IMR-90 (cell line): Measurements from ENCODE around the gene LRRC42. TPM values are rescaled to one million over a fixed set of nuclear protein-coding genes. Genes with fewer than 3 reads are reported as not detected.

Experiments used
- ATAC-seq: fragments of 200-7000 bp; cut with Tn5 transposase; 2 replicates; pipeline ENCODE4 v1.9.1; 2020; ENCODE audit warnings: low read depth, mild to moderate bottlenecking, moderate library complexity
- BruUV-seq: library from RNA; stranded (reverse); fragments of 400-500 nt; replicated peaks from 2 replicates; lab custom pipeline; 2021; lab: Mats Ljungman, UMichigan
- CTCF ChIA-PET: fragments of 300-600 bp; formaldehyde crosslinking; extraction: SDS; loops from one replicate; lab custom pipeline; 2021; ENCODE audit warnings: antibody characterized with exemption; lab: Yijun Ruan, JAX
- POLR2A ChIA-PET: fragments of 300-600 bp; sonication (Branson Sonifier 250); formaldehyde crosslinking; loops from one replicate; lab custom pipeline; 2022; ENCODE audit warnings: antibody characterized with exemption; ENCODE audit not compliant: unreplicated experiment; lab: Charles Lee
- DNase-seq: peaks from one replicate; pipeline ENCODE4 v3.0.0; 2013
- H2AFZ ChIP-seq: replicated peaks from 2 replicates; pipeline ENCODE3; 2013; ENCODE audit warnings: low read length, mild to moderate bottlenecking; ENCODE audit not compliant: poor library complexity
- H2AK5ac ChIP-seq: 2 replicates; pipeline ENCODE4 v1.6.1; 2013; ENCODE audit warnings: low read depth, low read length, inconsistent platforms
- H2AK9ac ChIP-seq: replicated peaks from 2 replicates; pipeline ENCODE3; 2013; ENCODE audit warnings: mild to moderate bottlenecking, low read depth, low read length, moderate library complexity; ENCODE audit not compliant: poor library complexity
- H2BK120ac ChIP-seq: 2 replicates; pipeline ENCODE4 v1.6.1; 2013; ENCODE audit warnings: low read depth, low read length, inconsistent platforms
- H2BK15ac ChIP-seq: 3 replicates; pipeline ENCODE4 v1.6.1; 2013; ENCODE audit warnings: low read depth, low read length, inconsistent platforms
- H2BK20ac ChIP-seq: 2 replicates; pipeline ENCODE4 v1.6.1; 2013; ENCODE audit warnings: low read depth, mild to moderate bottlenecking, inconsistent platforms, low read length, moderate library complexity
- H2BK5ac ChIP-seq: 2 replicates; pipeline ENCODE4 v1.6.1; 2013; ENCODE audit warnings: mild to moderate bottlenecking, low read depth, low read length, inconsistent platforms; ENCODE audit not compliant: poor library complexity, severe bottlenecking
- H3K14ac ChIP-seq: replicated peaks from 2 replicates; pipeline ENCODE4 v1.6.1; 2013; ENCODE audit warnings: low read depth, low read length, inconsistent platforms
- H3K18ac ChIP-seq: 2 replicates; pipeline ENCODE4 v1.6.1; 2013; ENCODE audit warnings: low read depth, low read length, control low read depth
- H3K23ac ChIP-seq: 2 replicates; pipeline ENCODE4 v1.6.1; 2013; ENCODE audit warnings: low read depth, low read length, inconsistent platforms
- H3K27ac ChIP-seq: 2 replicates; pipeline ENCODE4 v1.5.1; 2013; ENCODE audit warnings: mild to moderate bottlenecking, control low read depth, low read length; ENCODE audit not compliant: insufficient read depth
- H3K27me3 ChIP-seq: 2 replicates; pipeline ENCODE4 v1.6.1; 2013; ENCODE audit warnings: low read length; ENCODE audit not compliant: control insufficient read depth, insufficient read depth
- H3K36me3 ChIP-seq: 2 replicates; pipeline ENCODE4 v1.6.1; 2013; ENCODE audit warnings: low read length, mixed read lengths; ENCODE audit not compliant: control insufficient read depth, insufficient read depth
- H3K4ac ChIP-seq: 2 replicates; pipeline ENCODE4 v1.6.1; 2013; ENCODE audit warnings: low read depth, low read length, inconsistent platforms
- H3K4me1 ChIP-seq: 2 replicates; pipeline ENCODE4 v1.6.1; 2013; ENCODE audit warnings: low read length, mixed read lengths; ENCODE audit not compliant: control insufficient read depth, insufficient read depth
- H3K4me2 ChIP-seq: 2 replicates; pipeline ENCODE4 v1.6.1; 2013; ENCODE audit warnings: low read depth, mild to moderate bottlenecking, control low read depth, low read length, moderate library complexity
- H3K4me3 ChIP-seq: 2 replicates; pipeline ENCODE4 v1.5.1; 2013; ENCODE audit warnings: low read depth, mild to moderate bottlenecking, control low read depth, low read length, moderate library complexity; ENCODE audit not compliant: insufficient read depth
- H3K56ac ChIP-seq: 2 replicates; pipeline ENCODE4 v1.6.1; 2013; ENCODE audit warnings: low read length, inconsistent platforms; ENCODE audit not compliant: insufficient read depth; ENCODE audit errors: extremely low read depth
- H3K79me1 ChIP-seq, 2 experiments: 2 replicates each; pipeline ENCODE4 v1.6.1; 2013; ENCODE audit warnings: low read length in 2 of 2, inconsistent platforms in 1 of 2, low read depth in 1 of 2
- H3K9ac ChIP-seq: 2 replicates; pipeline ENCODE4 v1.6.1; 2013; ENCODE audit warnings: low read depth, low read length, control low read depth
- H3K9me1 ChIP-seq: 2 replicates; pipeline ENCODE4 v1.6.1; 2013; ENCODE audit warnings: low read length, inconsistent platforms; ENCODE audit not compliant: insufficient read depth
- H3K9me3 ChIP-seq: 2 replicates; pipeline ENCODE4 v1.6.1; 2013; ENCODE audit warnings: low read length; ENCODE audit not compliant: control insufficient read depth, insufficient read depth
- H4K20me1 ChIP-seq: 2 replicates; pipeline ENCODE4 v1.6.1; 2013; ENCODE audit warnings: low read length, inconsistent platforms; ENCODE audit not compliant: insufficient read depth
- H4K5ac ChIP-seq: 2 replicates; pipeline ENCODE4 v1.6.1; 2013; ENCODE audit warnings: mild to moderate bottlenecking, low read depth, low read length, control low read depth
- H4K8ac ChIP-seq, 2 experiments: 2 replicates each; pipeline ENCODE4 v1.6.1; 2013; ENCODE audit warnings: low read depth in 2 of 2, low read length in 2 of 2, control low read depth in 1 of 2, inconsistent platforms in 1 of 2
- H4K91ac ChIP-seq: 2 replicates; pipeline ENCODE4 v1.6.1; 2013; ENCODE audit warnings: low read depth, low read length, inconsistent platforms; ENCODE audit not compliant: insufficient read depth
- FOS ChIP-seq: fragments of 150-350 bp; IDR thresholded peaks from 2 replicates; pipeline ENCODE4 v1.6.1; 2016; ENCODE audit warnings: low read depth, low read length
- MAFK ChIP-seq: IDR thresholded peaks from 2 replicates; pipeline ENCODE4 v1.6.1; 2012; ENCODE audit warnings: low read depth, low read length, improper control_type of control experiment
- MXI1 ChIP-seq: IDR thresholded peaks from 2 replicates; pipeline ENCODE4 v1.6.1; 2012; ENCODE audit warnings: low read depth, mild to moderate bottlenecking, low read length, moderate library complexity, borderline replicate concordance
- RCOR1 ChIP-seq: IDR thresholded peaks from 2 replicates; pipeline ENCODE4 v1.6.1; 2012; ENCODE audit warnings: mild to moderate bottlenecking, low read length, improper control_type of control experiment; ENCODE audit not compliant: insufficient replicate concordance
- SMC3 ChIP-seq: fragments of 150-350 bp; IDR thresholded peaks from 2 replicates; pipeline ENCODE4 v1.6.1; 2016; ENCODE audit warnings: low read depth, mild to moderate bottlenecking, antibody characterized with exemption, low read length, moderate library complexity
- dilution Hi-C: fragments of 300-500 bp; cut with HindIII; formaldehyde crosslinking; loops from one replicate; pipeline ENCODE4 v1.14.3; 2018; ENCODE audit warnings: low sequenced_read_pairs; ENCODE audit not compliant: unreplicated experiment
- in situ Hi-C: fragments of 300-500 bp; cut with MboI; formaldehyde crosslinking; loops from 3 replicates; pipeline ENCODE4 v1.14.3; 2019; ENCODE audit warnings: low sequenced_read_pairs, inconsistent platforms, mixed read lengths
- intact Hi-C: fragments of 100-400 bp; cut with micrococcal nuclease; formaldehyde crosslinking; loops from 2 replicates; pipeline ENCODE4 v1.10.0; 2022
- polyA plus RNA-seq, 3 experiments: library from polyadenylated mRNA; depleted of rRNA; stranded (reverse); fragments of >200 nt; gene quantifications; 2 replicates each; pipeline ENCODE4 v1.2.3, GENCODE V29; 2012; ENCODE audit warnings: low replicate concordance in 1 of 3
- total RNA-seq: library from RNA; depleted of rRNA; stranded (reverse); fragments of >200 nt; gene quantifications from 2 replicates; pipeline ENCODE4 v1.2.3, GENCODE V29; 2012
- TF ChIP-seq, protein P1 (sequence below): fragments of 150-350 bp; IDR thresholded peaks from 2 replicates; pipeline ENCODE4 v1.6.1; 2017; ENCODE audit warnings: mild to moderate bottlenecking, antibody characterized with exemption, low read length, low read depth

Gene LRRC42
- total and polyA plus RNA-seq, 2 of the 4 experiments (the other 2 are of a cell fraction) = 39.9 to 47.5 TPM

DNA sequence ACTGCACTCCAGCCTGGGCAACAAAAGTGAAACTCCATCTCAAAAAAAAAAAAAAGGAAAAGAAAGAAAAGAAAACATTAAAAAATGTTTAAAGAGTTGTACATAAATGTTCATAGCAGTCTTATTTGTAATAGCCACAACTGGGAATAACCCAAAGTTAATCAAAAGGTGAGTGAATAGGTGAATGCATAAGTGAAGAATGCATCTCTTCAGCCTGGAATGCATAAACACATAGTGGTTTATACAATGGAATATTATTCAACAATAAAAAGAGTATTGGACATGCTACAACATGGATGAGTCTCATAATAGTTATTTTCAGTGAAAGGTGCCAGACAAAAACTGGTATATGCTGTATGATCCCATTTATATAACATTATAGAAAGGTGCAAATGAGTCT is 53.8 kb downstream of the LRRC42 start:
- TF ChIP-seq SMC3 (no peak), MAFK (no peak), FOS (no peak), RCOR1 (no peak), MXI1 (no peak)
- TF ChIP-seq, protein P1, sequence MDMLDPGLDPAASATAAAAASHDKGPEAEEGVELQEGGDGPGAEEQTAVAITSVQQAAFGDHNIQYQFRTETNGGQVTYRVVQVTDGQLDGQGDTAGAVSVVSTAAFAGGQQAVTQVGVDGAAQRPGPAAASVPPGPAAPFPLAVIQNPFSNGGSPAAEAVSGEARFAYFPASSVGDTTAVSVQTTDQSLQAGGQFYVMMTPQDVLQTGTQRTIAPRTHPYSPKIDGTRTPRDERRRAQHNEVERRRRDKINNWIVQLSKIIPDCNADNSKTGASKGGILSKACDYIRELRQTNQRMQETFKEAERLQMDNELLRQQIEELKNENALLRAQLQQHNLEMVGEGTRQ = no peak
- H2BK5ac ChIP-seq = no peak overlapping the region
- no peaks in the 10 kb centered on the region for H3K9me1 ChIP-seq
- H2BK20ac ChIP-seq = no peak overlapping the region
- no peak overlapping the region for H3K14ac ChIP-seq
- dilution Hi-C loops (no loop called here), intact Hi-C loops (no loop called here), in situ Hi-C loops (no loop called here)
- no peak overlapping the region for H2BK15ac ChIP-seq
- peaks cover 2% of the 10 kb centered on the region; the same call in 1 of the 2 replicates for H3K9me3 ChIP-seq
- no peak overlapping the region for H3K4ac ChIP-seq
- H4K8ac ChIP-seq = no peak overlapping the region
- H4K5ac ChIP-seq = no peak overlapping the region
- no peak overlapping the region for H3K4me2 ChIP-seq
- H3K4me1 ChIP-seq = no peaks in the 10 kb centered on the region
- no peak overlapping the region for H4K91ac ChIP-seq
- no peak overlapping the region for H2BK120ac ChIP-seq
- no peaks in the 10 kb centered on the region for H3K36me3 ChIP-seq
- no peak overlapping the region for H3K56ac ChIP-seq
- H2AK5ac ChIP-seq = no peak overlapping the region
- POLR2A ChIA-PET = no interaction called here
- H2AK9ac ChIP-seq = no peak overlapping the region
- H4K20me1 ChIP-seq = no peaks in the 10 kb centered on the region
- DNase-seq (no peak), ATAC-seq (no peak)
- H3K79me1 ChIP-seq = no peaks in the 10 kb centered on the region
- no peak overlapping the region for H3K4me3 ChIP-seq
- H3K23ac ChIP-seq = no peak overlapping the region
- H3K27me3 ChIP-seq = peaks cover 16% of the 10 kb centered on the region
- no TSS peak for BruUV-seq
- H3K27ac ChIP-seq = no peak overlapping the region
- CTCF ChIA-PET = no interaction called here
- H2AFZ ChIP-seq = no peak overlapping the region
- H3K18ac ChIP-seq = no peak overlapping the region
- no peak overlapping the region for H3K9ac ChIP-seq
